Central memory CD8-positive, alpha-beta T cell (primary cell): ENCODE data around the gene GSTM1.

ENCODE experiments used
- ATAC-seq: fragments of 150-1000 bp; cut with Tn5 transposase; replicated peaks from 2 replicates; pipeline ENCODE4 v1.10.0; 2022; ENCODE audit warnings: mild to moderate bottlenecking, moderate FRiP score, moderate number of reproducible peaks; ENCODE audit not compliant: poor library complexity, severe bottlenecking; ENCODE audit errors: extremely low read depth
- DNase-seq, 2 donors: peaks; one replicate each; pipeline ENCODE4 v3.0.0; 2021; ENCODE audit warnings: low spot score in 2 of 2
- H3K27ac Mint-ChIP-seq: one replicate; pipeline ENCODE4 v1.8.0; 2022; ENCODE audit warnings: low read depth, mild to moderate bottlenecking, moderate library complexity, mixed read lengths
- H3K27me3 Mint-ChIP-seq: one replicate; pipeline ENCODE4 v1.8.0; 2022; ENCODE audit warnings: mixed read lengths
- H3K36me3 Mint-ChIP-seq: one replicate; pipeline ENCODE4 v1.8.0; 2022; ENCODE audit warnings: mild to moderate bottlenecking, moderate library complexity, mixed read lengths; ENCODE audit not compliant: insufficient read depth
- H3K4me1 Mint-ChIP-seq: one replicate; pipeline ENCODE4 v1.8.0; 2022; ENCODE audit warnings: mixed read lengths
- H3K4me3 Mint-ChIP-seq: one replicate; pipeline ENCODE4 v1.8.0; 2022; ENCODE audit warnings: mild to moderate bottlenecking, moderate library complexity, mixed read lengths
- H3K9me3 Mint-ChIP-seq: one replicate; pipeline ENCODE4 v1.8.0; 2022; ENCODE audit warnings: mixed read lengths

Gene GSTM1

DNA sequence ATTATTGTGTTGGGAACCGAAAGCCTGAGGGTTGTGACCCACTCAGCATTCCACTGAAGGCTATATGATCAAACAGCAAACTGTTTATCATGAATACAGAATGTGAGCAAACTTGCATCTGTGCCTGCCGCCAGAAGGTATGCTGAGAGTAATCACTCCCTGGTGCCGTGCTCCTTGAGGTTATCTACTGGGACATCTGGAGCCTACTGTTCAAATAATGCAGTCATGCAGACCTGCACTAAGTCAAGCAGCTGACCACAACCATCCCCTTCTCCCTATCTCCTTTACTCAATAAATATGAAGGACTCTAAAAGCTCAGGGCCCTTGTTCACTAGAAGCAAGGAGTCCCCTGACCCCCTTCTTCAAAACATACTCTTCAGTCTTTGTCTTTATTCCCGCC, 37.9 kb downstream of the GSTM1 start:
- DNase-seq (no peak), ATAC-seq (no peak)
- Mint-ChIP-seq H3K27me3 (no peaks in the 10 kb centered on the region), H3K36me3 (peaks cover 1% of the 10 kb centered on the region), H3K9me3 (no peaks in the 10 kb centered on the region), H3K27ac (no peak overlapping the region), H3K4me3 (no peak overlapping the region), H3K4me1 (no peaks in the 10 kb centered on the region)

DNA sequence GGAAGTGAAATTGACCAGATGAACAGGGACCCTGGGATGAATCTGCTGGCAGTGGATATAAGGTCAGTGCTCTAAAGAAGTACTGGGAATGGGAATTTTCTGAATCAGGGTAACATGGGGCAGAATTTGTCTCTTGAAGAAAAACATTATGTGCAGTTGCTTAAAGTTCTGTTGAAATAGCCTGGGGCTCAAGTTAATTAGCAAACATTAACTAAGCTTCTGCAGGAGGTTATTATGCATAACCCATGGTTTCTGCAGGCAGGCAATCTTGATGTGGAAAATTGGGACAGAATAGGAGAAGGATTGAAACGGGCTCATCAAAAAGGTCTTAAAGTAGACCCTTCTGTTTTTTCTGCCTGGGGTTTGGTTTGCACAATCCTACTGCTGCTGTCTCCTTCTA, 38.4 kb downstream of the GSTM1 start:
- Mint-ChIP-seq H3K9me3 (no peaks in the 10 kb centered on the region), H3K4me1 (no peaks in the 10 kb centered on the region), H3K36me3 (peaks cover 1% of the 10 kb centered on the region), H3K4me3 (no peak overlapping the region), H3K27ac (no peak overlapping the region), H3K27me3 (no peaks in the 10 kb centered on the region)
- no peak for DNase-seq
- ATAC-seq, result no peak

- DNase-seq (no peak), ATAC-seq (no peak)
- Mint-ChIP-seq H3K9me3 (no peaks in the 10 kb centered on the region), H3K4me3 (no peak overlapping the region), H3K27ac (no peak overlapping the region), H3K27me3 (peaks cover 6% of the 10 kb centered on the region), H3K4me1 (no peaks in the 10 kb centered on the region), H3K36me3 (peaks cover 1% of the 10 kb centered on the region)
Measured at GRCh38 chr1:109726728-109727373, 39.2 kb downstream of the GSTM1 start.

DNA sequence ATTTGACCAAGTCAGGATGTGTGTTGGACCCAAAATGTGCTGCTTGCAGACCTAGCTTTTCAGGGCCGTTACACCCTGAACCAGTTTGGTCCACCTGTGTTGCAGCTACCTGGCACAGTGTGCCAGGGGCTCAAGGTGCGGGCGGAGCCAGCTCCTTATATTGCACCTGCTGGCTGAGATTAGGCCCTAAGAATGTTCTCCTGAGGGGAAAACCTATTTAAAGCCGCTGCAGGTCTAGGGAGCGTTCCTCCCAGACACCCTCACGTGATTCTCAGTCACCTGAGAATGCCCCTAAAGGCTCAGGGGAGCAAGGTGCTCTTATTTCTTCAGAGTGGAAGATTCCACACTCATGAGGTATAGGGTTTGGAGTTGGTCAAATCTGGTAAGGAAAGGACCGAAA, 41.3 kb downstream of the GSTM1 start:
- Mint-ChIP-seq H3K36me3 (peaks cover 1% of the 10 kb centered on the region), H3K4me1 (no peaks in the 10 kb centered on the region), H3K27me3 (peaks cover 17% of the 10 kb centered on the region), H3K27ac (no peak overlapping the region), H3K9me3 (no peaks in the 10 kb centered on the region), H3K4me3 (no peak overlapping the region)
- ATAC-seq, result no peak
- DNase-seq, result no peak

DNA sequence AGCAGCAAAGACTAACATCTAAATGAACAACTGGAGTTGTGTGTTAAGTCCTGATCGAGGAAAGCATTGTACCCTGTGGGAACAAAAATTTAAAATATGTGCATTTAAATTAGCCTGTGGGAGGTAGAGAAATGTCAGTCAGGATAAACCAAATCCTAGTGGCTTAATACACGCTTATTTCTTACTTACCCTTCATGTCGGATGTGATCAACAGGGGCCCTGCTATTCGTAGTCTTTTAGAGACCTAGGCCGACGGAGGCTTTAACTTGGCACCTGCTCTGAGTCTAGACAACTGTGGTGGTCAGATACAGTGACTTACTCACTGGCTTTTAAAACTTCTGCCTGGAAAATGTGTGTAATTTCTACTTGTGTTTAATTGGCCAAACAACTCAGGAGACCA, 43.0 kb downstream of the GSTM1 start:
- DNase-seq (no peak), ATAC-seq (no peak)
- no peaks in the 10 kb centered on the region for H3K4me1 Mint-ChIP-seq
- peaks cover 1% of the 10 kb centered on the region for H3K36me3 Mint-ChIP-seq
- no peak overlapping the region for H3K27ac Mint-ChIP-seq
- H3K27me3 Mint-ChIP-seq, result peaks cover 17% of the 10 kb centered on the region
- no peaks in the 10 kb centered on the region for H3K9me3 Mint-ChIP-seq
- no peak overlapping the region for H3K4me3 Mint-ChIP-seq

- DNase-seq (no peak), ATAC-seq (no peak)
- peaks cover 29% of the 10 kb centered on the region for H3K27me3 Mint-ChIP-seq
- H3K27ac Mint-ChIP-seq, result no peak overlapping the region
- no peaks in the 10 kb centered on the region for H3K36me3 Mint-ChIP-seq
- no peak overlapping the region for H3K4me3 Mint-ChIP-seq
- no peaks in the 10 kb centered on the region for H3K9me3 Mint-ChIP-seq
- H3K4me1 Mint-ChIP-seq, result no peaks in the 10 kb centered on the region
Measured at GRCh38 chr1:109732390-109732881, 44.8 kb downstream of the GSTM1 start.

GRCh38 chr1:109733236-109733870, 45.7 kb downstream of the GSTM1 start:
- Mint-ChIP-seq H3K27me3 (peaks cover 38% of the 10 kb centered on the region), H3K27ac (no peak overlapping the region), H3K36me3 (no peaks in the 10 kb centered on the region), H3K9me3 (no peaks in the 10 kb centered on the region), H3K4me3 (no peak overlapping the region), H3K4me1 (no peaks in the 10 kb centered on the region)
- ATAC-seq, result no peak
- no peak for DNase-seq

DNA sequence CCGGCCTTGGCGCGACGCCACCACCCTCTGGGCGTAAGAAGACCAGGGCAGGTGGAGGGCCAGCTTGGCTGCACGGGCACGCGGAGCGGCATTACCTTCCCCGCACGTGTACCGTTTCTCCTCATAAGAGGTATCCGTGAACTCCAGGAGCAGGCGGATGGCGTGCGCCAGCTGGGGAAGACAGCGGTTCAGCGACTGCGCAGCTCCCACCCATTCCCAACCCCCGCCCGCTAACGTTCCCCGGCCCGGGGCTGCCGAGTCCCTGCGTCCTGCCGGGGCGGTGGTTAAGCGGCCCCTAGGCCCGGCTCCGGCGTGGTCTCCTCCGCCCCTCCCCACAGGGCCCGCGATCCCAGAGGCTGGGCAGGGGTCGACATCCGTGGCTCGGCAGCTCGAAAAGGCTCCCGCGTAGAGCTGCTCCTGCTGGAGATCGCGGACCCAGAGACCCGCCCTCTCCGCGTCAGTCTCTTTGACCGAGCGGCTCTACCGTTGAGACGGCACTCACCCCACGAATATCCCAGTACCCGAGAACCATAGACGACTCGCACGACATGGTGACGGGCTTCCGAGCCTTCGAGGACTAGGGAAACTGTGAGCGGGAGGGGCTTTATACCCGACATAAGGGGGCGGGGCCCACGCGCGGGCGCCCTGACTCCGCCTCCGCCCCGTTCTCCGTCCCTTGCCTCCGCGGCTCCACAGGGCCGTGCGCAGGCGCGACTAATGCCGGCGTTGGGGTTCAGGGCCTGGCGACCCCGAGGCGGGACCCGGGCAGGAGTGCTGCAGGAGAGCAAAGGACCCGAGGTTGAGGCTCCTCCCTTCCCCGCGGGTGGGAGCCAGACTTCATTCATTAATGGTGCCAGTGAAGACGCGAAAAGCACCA, 52.4 kb downstream of the GSTM1 start:
- peak overlapping the region; percentile 58 for H3K4me3 Mint-ChIP-seq
- no peak overlapping the region for H3K27ac Mint-ChIP-seq
- H3K36me3 Mint-ChIP-seq, result no peaks in the 10 kb centered on the region
- ATAC-seq (peak; percentile 93), DNase-seq (peak; percentile 38 to 63)
- no peaks in the 10 kb centered on the region for H3K9me3 Mint-ChIP-seq
- peaks cover 43% of the 10 kb centered on the region for H3K27me3 Mint-ChIP-seq
- H3K4me1 Mint-ChIP-seq, result peaks cover 8% of the 10 kb centered on the region

- Mint-ChIP-seq H3K27me3 (peaks cover 50% of the 10 kb centered on the region), H3K4me1 (peaks cover 8% of the 10 kb centered on the region), H3K36me3 (no peaks in the 10 kb centered on the region), H3K4me3 (peak within 1 kb of the TSS; percentile 58), H3K27ac (peak within 1 kb of the TSS; percentile 16), H3K9me3 (no peaks in the 10 kb centered on the region)
- ATAC-seq (no peak), DNase-seq (no peak)
Measured at GRCh38 chr1:109740615-109741373, 53.2 kb downstream of the GSTM1 start, which contains the start of gene GSTM3. Gene GSTM3, minus strand, starts transcription at chr1:109741038. Its CDS starts 751 bp downstream, at chr1:109740287.
